HepG2 (cell line): Measurements from ENCODE around the gene C1QTNF1. TPM values are rescaled to one million over a fixed set of nuclear protein-coding genes. Genes with fewer than 3 reads are reported as not detected.

Experiments used
- KMT2B ChIP-seq: IDR thresholded peaks from 2 replicates; pipeline ENCODE4 v1.6.1; 2016; ENCODE audit warnings: missing genetic modification reagents, missing compliant biosample characterization
- MED8 ChIP-seq: sonication (generic); formaldehyde crosslinking; IDR thresholded peaks from 2 replicates; pipeline ENCODE4 v1.8.1; 2023; ENCODE audit warnings: mild to moderate bottlenecking, missing genetic modification reagents; ENCODE audit not compliant: insufficient replicate concordance
- NCOA1 ChIP-seq: sonication (generic); formaldehyde crosslinking; IDR thresholded peaks from 2 replicates; pipeline ENCODE4 v1.9.0; 2021; ENCODE audit warnings: missing genetic modification reagents
- POLR2AphosphoS2 ChIP-seq: IDR thresholded peaks from 2 replicates; pipeline ENCODE4 v1.6.1; 2011; ENCODE audit warnings: low read depth, low read length, improper control_type of control experiment
- RCOR2 ChIP-seq: IDR thresholded peaks from 2 replicates; pipeline ENCODE4 v1.6.1; 2016; ENCODE audit warnings: missing biosample characterization, missing genetic modification reagents
- SMC3 ChIP-seq: IDR thresholded peaks from 2 replicates; pipeline ENCODE4 v1.6.1; 2011; ENCODE audit warnings: low read length, improper control_type of control experiment
- SOX5 ChIP-seq: IDR thresholded peaks from 2 replicates; pipeline ENCODE4 v1.6.1; 2016; ENCODE audit warnings: borderline replicate concordance
- SUZ12 ChIP-seq: fragments of 150-350 bp; IDR thresholded peaks from 2 replicates; pipeline ENCODE4 v1.6.1; 2014; ENCODE audit warnings: low read depth, low read length
- U2AF1 ChIP-seq: fragments of 200-400 bp; formaldehyde crosslinking; optimal IDR thresholded peaks from 2 replicates; pipeline ENCODE3; 2017; ENCODE audit warnings: mild to moderate bottlenecking, low read depth, low read length
- ZBTB1 ChIP-seq: sonication (generic); formaldehyde crosslinking; IDR thresholded peaks from 2 replicates; pipeline ENCODE4 v1.4.0; 2020; ENCODE audit warnings: missing genetic modification reagents, borderline replicate concordance
- ZNF138 ChIP-seq: sonication (generic); formaldehyde crosslinking; IDR thresholded peaks from 2 replicates; pipeline ENCODE4 v1.5.0; 2020; ENCODE audit warnings: mild to moderate bottlenecking, low read depth, missing genetic modification reagents
- ZNF879 ChIP-seq: sonication (generic); formaldehyde crosslinking; IDR thresholded peaks from 2 replicates; pipeline ENCODE4 v1.8.1; 2023; ENCODE audit warnings: missing genetic modification reagents
- ZSCAN30 ChIP-seq: sonication (generic); formaldehyde crosslinking; IDR thresholded peaks from 2 replicates; pipeline ENCODE4 v1.5.0; 2020; ENCODE audit warnings: mild to moderate bottlenecking, missing genetic modification reagents
- polyA plus RNA-seq, 8 experiments: library from polyadenylated mRNA; depleted of rRNA in 3 of 8; stranded (reverse) in 7 of 8; unstranded in 1 of 8; fragments of >200 nt; fragmentation: Illumina TruSeq in 4 of 8; extraction: Trizol in 4 of 8; gene quantifications; 2 replicates each; pipeline versions ENCODE4 v1.2.1 to v1.2.3, GENCODE V29; 2011 to 2016; ENCODE audit warnings: low read depth in 4 of 8, missing spikeins in 1 of 8, mixed read lengths in 1 of 8; ENCODE audit not compliant: insufficient read depth in 1 of 8
- total RNA-seq, 5 experiments: library from RNA; depleted of rRNA; stranded (reverse); fragments of >200 nt; fragmentation: Illumina TruSeq; extraction: Trizol; gene quantifications; 2 replicates each; pipeline ENCODE4 v1.2.3, GENCODE V29; 2016; ENCODE audit warnings: low read depth in 1 of 5
- TF ChIP-seq, protein P1 (sequence below), 2 experiments: sonication (generic) in 1 of 2; formaldehyde crosslinking in 1 of 2; IDR thresholded peaks; 2 replicates each; pipeline versions ENCODE4 v1.4.0 to v1.6.1; 2016 to 2020; ENCODE audit warnings: borderline replicate concordance in 1 of 2, low read depth in 1 of 2, mild to moderate bottlenecking in 1 of 2, missing genetic modification reagents in 1 of 2
- TF ChIP-seq, protein P2 (sequence below), 2 experiments: sonication (generic) in 1 of 2; formaldehyde crosslinking in 1 of 2; IDR thresholded peaks; 2 replicates each; pipeline versions ENCODE4 v1.4.0 to v1.6.1; 2018 to 2020; ENCODE audit warnings: missing genetic modification reagents in 2 of 2, borderline replicate concordance in 1 of 2, low read depth in 1 of 2, mild to moderate bottlenecking in 1 of 2, missing biosample characterization in 1 of 2
- TF ChIP-seq, protein P3 (sequence below): sonication (generic); formaldehyde crosslinking; IDR thresholded peaks from 2 replicates; pipeline ENCODE4 v1.5.0; 2020; ENCODE audit warnings: mild to moderate bottlenecking, low read depth, missing genetic modification reagents, borderline replicate concordance
- TF ChIP-seq, protein P4 (sequence below): sonication (generic); formaldehyde crosslinking; IDR thresholded peaks from 2 replicates; pipeline ENCODE4 v1.4.0; 2020; ENCODE audit warnings: missing genetic modification reagents

C1QTNF1 gene
- total and polyA plus RNA-seq, 2 of the 13 experiments (the other 11 are each of a cell fraction or from before 2014, with no cell fraction given): 0.18 to 0.86 TPM

DNA sequence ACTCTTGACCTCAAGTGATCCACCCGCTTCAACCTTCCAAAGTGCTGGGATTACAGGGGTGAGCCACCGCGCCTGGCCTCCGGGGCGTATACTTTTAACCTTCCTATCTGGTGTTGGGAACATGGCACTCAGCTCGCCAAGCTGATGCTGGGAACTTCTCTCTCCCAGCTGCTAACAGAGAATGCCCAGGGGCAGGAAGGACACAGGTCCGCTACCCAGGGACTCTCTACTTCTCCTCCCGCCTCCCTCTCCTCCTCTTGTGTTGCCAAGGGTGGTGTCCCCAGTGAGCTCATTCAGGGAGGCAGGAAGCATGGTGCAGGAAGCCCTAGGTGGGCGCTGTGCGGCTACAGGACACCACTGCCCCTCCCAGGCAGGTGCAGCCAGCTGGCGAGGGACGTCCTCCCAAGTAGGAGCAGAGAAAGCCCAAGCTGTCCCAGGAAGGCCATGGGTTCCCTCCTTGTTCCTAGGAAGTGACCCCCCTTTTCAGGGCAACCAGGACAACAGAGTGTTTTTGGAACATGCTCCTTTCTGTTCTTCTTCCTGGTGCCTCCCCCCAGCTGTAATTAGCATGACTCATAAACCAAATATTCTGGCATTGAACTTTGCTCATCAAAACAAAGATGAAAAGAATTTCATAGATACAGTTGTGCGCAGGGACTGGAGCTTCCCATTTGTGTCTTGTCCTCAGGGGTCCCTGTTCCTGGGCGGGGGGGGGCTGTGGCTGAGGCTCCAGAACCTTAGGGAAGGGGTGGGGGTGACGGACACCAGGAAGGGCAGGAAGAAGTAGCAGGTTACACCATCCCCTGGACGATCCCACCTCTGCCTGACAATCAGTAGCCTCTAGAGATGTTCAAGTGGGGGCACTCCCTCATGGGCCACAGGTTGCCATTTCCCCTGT lies 2.7 kb downstream of the C1QTNF1 start (continued):
- TF ChIP-seq, protein P1, sequence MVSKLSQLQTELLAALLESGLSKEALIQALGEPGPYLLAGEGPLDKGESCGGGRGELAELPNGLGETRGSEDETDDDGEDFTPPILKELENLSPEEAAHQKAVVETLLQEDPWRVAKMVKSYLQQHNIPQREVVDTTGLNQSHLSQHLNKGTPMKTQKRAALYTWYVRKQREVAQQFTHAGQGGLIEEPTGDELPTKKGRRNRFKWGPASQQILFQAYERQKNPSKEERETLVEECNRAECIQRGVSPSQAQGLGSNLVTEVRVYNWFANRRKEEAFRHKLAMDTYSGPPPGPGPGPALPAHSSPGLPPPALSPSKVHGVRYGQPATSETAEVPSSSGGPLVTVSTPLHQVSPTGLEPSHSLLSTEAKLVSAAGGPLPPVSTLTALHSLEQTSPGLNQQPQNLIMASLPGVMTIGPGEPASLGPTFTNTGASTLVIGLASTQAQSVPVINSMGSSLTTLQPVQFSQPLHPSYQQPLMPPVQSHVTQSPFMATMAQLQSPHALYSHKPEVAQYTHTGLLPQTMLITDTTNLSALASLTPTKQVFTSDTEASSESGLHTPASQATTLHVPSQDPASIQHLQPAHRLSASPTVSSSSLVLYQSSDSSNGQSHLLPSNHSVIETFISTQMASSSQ (IDR thresholded peaks at IDR 0.05; ENCODE audit: low read depth): no peak
- TF ChIP-seq, protein P1 (CRISPR knock-in tag; IDR thresholded peaks at IDR 0.05; ENCODE audit: borderline replicate concordance): 0 out of 2 replicates have a peak, but pooled peaks have one; percentile 67
- no peak for TF ChIP-seq ZBTB1 (CRISPR knock-in tag)
- TF ChIP-seq, protein P2, sequence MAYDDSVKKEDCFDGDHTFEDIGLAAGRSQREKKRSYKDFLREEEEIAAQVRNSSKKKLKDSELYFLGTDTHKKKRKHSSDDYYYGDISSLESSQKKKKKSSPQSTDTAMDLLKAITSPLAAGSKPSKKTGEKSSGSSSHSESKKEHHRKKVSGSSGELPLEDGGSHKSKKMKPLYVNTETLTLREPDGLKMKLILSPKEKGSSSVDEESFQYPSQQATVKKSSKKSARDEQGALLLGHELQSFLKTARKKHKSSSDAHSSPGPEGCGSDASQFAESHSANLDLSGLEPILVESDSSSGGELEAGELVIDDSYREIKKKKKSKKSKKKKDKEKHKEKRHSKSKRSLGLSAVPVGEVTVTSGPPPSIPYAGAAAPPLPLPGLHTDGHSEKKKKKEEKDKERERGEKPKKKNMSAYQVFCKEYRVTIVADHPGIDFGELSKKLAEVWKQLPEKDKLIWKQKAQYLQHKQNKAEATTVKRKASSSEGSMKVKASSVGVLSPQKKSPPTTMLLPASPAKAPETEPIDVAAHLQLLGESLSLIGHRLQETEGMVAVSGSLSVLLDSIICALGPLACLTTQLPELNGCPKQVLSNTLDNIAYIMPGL (CRISPR knock-in tag; IDR thresholded peaks at IDR 0.05; ENCODE audit: borderline replicate concordance in 1 of 2, low read depth in 1 of 2): peak; percentile 13 to 71; a peak in 3 of 4 replicates
- TF ChIP-seq SUZ12: no peak
- TF ChIP-seq, protein P3, sequence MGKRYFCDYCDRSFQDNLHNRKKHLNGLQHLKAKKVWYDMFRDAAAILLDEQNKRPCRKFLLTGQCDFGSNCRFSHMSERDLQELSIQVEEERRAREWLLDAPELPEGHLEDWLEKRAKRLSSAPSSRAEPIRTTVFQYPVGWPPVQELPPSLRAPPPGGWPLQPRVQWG: no peak
- no peak for TF ChIP-seq SMC3
- TF ChIP-seq MED8 (CRISPR knock-in tag): peak; percentile 67
- TF ChIP-seq NCOA1 (CRISPR knock-in tag): no peak
- TF ChIP-seq KMT2B (CRISPR knock-in tag): peak; percentile 47; the same call in 1 of the 2 replicates
- peak; percentile 85; the same call in 1 of the 2 replicates for TF ChIP-seq SOX5 (CRISPR knock-in tag)
- TF ChIP-seq RCOR2 (CRISPR knock-in tag): peak; percentile 65; the same call in 1 of the 2 replicates
- no peak for TF ChIP-seq ZNF138
- no peak for TF ChIP-seq ZNF879
- TF ChIP-seq POLR2AphosphoS2: peak; percentile 59
- TF ChIP-seq ZSCAN30: no peak
- TF ChIP-seq U2AF1: no peak
- TF ChIP-seq, protein P4, sequence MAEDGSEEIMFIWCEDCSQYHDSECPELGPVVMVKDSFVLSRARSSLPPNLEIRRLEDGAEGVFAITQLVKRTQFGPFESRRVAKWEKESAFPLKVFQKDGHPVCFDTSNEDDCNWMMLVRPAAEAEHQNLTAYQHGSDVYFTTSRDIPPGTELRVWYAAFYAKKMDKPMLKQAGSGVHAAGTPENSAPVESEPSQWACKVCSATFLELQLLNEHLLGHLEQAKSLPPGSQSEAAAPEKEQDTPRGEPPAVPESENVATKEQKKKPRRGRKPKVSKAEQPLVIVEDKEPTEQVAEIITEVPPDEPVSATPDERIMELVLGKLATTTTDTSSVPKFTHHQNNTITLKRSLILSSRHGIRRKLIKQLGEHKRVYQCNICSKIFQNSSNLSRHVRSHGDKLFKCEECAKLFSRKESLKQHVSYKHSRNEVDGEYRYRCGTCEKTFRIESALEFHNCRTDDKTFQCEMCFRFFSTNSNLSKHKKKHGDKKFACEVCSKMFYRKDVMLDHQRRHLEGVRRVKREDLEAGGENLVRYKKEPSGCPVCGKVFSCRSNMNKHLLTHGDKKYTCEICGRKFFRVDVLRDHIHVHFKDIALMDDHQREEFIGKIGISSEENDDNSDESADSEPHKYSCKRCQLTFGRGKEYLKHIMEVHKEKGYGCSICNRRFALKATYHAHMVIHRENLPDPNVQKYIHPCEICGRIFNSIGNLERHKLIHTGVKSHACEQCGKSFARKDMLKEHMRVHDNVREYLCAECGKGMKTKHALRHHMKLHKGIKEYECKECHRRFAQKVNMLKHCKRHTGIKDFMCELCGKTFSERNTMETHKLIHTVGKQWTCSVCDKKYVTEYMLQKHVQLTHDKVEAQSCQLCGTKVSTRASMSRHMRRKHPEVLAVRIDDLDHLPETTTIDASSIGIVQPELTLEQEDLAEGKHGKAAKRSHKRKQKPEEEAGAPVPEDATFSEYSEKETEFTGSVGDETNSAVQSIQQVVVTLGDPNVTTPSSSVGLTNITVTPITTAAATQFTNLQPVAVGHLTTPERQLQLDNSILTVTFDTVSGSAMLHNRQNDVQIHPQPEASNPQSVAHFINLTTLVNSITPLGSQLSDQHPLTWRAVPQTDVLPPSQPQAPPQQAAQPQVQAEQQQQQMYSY: no peak; the same call in 1 of the 2 replicates
